ACC112 (cell line): ENCODE measurements around the gene DKK3.

Experiments used
- H2AFZ ChIP-seq: fragments of 200-600 bp; sonication (generic); one replicate; pipeline ENCODE4 v1.6.0; 2017; ENCODE audit warnings: antibody characterized with exemption, low read length; ENCODE audit not compliant: unreplicated experiment
- H3K27ac ChIP-seq: fragments of 200-600 bp; sonication (generic); 2 replicates; pipeline ENCODE4 v1.5.1; 2014; ENCODE audit warnings: low read depth, mild to moderate bottlenecking, antibody characterized with exemption, low read length, moderate library complexity
- H3K27me3 ChIP-seq: fragments of 200-600 bp; sonication (generic); 2 replicates; pipeline ENCODE4 v1.6.1; 2014; ENCODE audit warnings: mild to moderate bottlenecking, antibody characterized with exemption, low read length, moderate library complexity, mixed read lengths; ENCODE audit not compliant: insufficient read depth
- H3K36me3 ChIP-seq: fragments of 200-600 bp; sonication (generic); 2 replicates; pipeline ENCODE4 v1.6.1; 2016; ENCODE audit warnings: mild to moderate bottlenecking, antibody characterized with exemption, low read length, moderate library complexity, mixed read lengths; ENCODE audit not compliant: insufficient read depth
- H3K4me1 ChIP-seq: fragments of 200-600 bp; sonication (generic); one replicate; pipeline ENCODE4 v1.6.1; 2016; ENCODE audit warnings: low read length, mixed read lengths; ENCODE audit not compliant: insufficient read depth, unreplicated experiment, control insufficient read depth
- H3K4me3 ChIP-seq: fragments of 200-600 bp; sonication (generic); 2 replicates; pipeline ENCODE4 v1.5.1; 2014; ENCODE audit warnings: mild to moderate bottlenecking, low read depth, low read length
- H3K79me2 ChIP-seq: fragments of 200-600 bp; sonication (generic); one replicate; pipeline ENCODE4 v1.6.0; 2016; ENCODE audit warnings: low read length; ENCODE audit not compliant: control insufficient read depth, unreplicated experiment, insufficient read depth

The DKK3 gene

GRCh38 chr11:11937433-11937832 lies 71.0 kb downstream of the DKK3 start:
- Histone ChIP-seq H3K27ac (peak overlapping the region; percentile 57), H3K36me3 (peaks cover 26% of the 10 kb centered on the region), H3K4me3 (no peak overlapping the region), H3K4me1 (peaks cover 24% of the 10 kb centered on the region), H2AFZ (no peak overlapping the region), H3K27me3 (no peaks in the 10 kb centered on the region), H3K79me2 (no peaks in the 10 kb centered on the region)

GRCh38 chr11:11935536-11935935 lies 72.9 kb downstream of the DKK3 start:
- H3K79me2 ChIP-seq = no peaks in the 10 kb centered on the region
- peaks cover 24% of the 10 kb centered on the region for H3K4me1 ChIP-seq
- H3K36me3 ChIP-seq = peaks cover 33% of the 10 kb centered on the region
- no peaks in the 10 kb centered on the region for H3K27me3 ChIP-seq
- no peak overlapping the region for H2AFZ ChIP-seq
- no peak overlapping the region for H3K4me3 ChIP-seq
- no peak overlapping the region for H3K27ac ChIP-seq

GRCh38 chr11:11931461-11932055 lies 76.9 kb downstream of the DKK3 start:
- H3K27ac ChIP-seq = no peak overlapping the region
- H3K4me3 ChIP-seq = no peak overlapping the region
- H3K4me1 ChIP-seq = peaks cover 7% of the 10 kb centered on the region
- H2AFZ ChIP-seq = no peak overlapping the region
- peaks cover 26% of the 10 kb centered on the region for H3K36me3 ChIP-seq
- no peaks in the 10 kb centered on the region for H3K79me2 ChIP-seq
- H3K27me3 ChIP-seq = no peaks in the 10 kb centered on the region

- Histone ChIP-seq H3K4me3 (no peak overlapping the region), H2AFZ (no peak overlapping the region), H3K36me3 (peaks cover 30% of the 10 kb centered on the region), H3K27ac (no peak overlapping the region), H3K27me3 (no peaks in the 10 kb centered on the region), H3K79me2 (no peaks in the 10 kb centered on the region), H3K4me1 (peaks cover 5% of the 10 kb centered on the region)
Observed at GRCh38 chr11:11929920-11930319, 78.5 kb downstream of the DKK3 start.

- H3K36me3 ChIP-seq = peaks cover 11% of the 10 kb centered on the region; the same call in 1 of the 2 replicates
- H3K79me2 ChIP-seq = no peaks in the 10 kb centered on the region
- peaks cover 5% of the 10 kb centered on the region for H3K4me1 ChIP-seq
- H2AFZ ChIP-seq = no peak overlapping the region
- no peak overlapping the region for H3K4me3 ChIP-seq
- no peak overlapping the region for H3K27ac ChIP-seq
- no peaks in the 10 kb centered on the region for H3K27me3 ChIP-seq
Observed at GRCh38 chr11:11923828-11924227, 84.6 kb downstream of the DKK3 start.

GRCh38 chr11:11916981-11917399 lies 91.4 kb downstream of the DKK3 start:
- H3K27me3 ChIP-seq = no peaks in the 10 kb centered on the region
- H3K36me3 ChIP-seq = peaks cover 9% of the 10 kb centered on the region
- H3K4me1 ChIP-seq = peaks cover 15% of the 10 kb centered on the region
- peak overlapping the region; percentile 35; the same call in 1 of the 2 replicates for H3K27ac ChIP-seq
- H3K4me3 ChIP-seq = no peak overlapping the region
- H3K79me2 ChIP-seq = no peaks in the 10 kb centered on the region
- H2AFZ ChIP-seq = no peak overlapping the region

GRCh38 chr11:11915625-11916024 lies 92.8 kb downstream of the DKK3 start:
- Histone ChIP-seq H2AFZ (no peak overlapping the region), H3K4me1 (peaks cover 15% of the 10 kb centered on the region), H3K79me2 (no peaks in the 10 kb centered on the region), H3K4me3 (no peak overlapping the region), H3K27me3 (no peaks in the 10 kb centered on the region), H3K36me3 (peaks cover 14% of the 10 kb centered on the region), H3K27ac (no peak overlapping the region)

- Histone ChIP-seq H3K27ac (no peak overlapping the region), H3K4me1 (peaks cover 15% of the 10 kb centered on the region), H3K79me2 (no peaks in the 10 kb centered on the region), H2AFZ (no peak overlapping the region), H3K27me3 (no peaks in the 10 kb centered on the region), H3K4me3 (no peak overlapping the region), H3K36me3 (peaks cover 18% of the 10 kb centered on the region; the same call in 1 of the 2 replicates)
Observed at GRCh38 chr11:11913395-11913794, 95.0 kb downstream of the DKK3 start.
